ENCODE results near the gene CYP27C1.
"Not testable (repeated sequence)": the region's sequence is repeated elsewhere in the genome, so short reads cannot be mapped to it uniquely, and the experiment has no call there.

DNA sequence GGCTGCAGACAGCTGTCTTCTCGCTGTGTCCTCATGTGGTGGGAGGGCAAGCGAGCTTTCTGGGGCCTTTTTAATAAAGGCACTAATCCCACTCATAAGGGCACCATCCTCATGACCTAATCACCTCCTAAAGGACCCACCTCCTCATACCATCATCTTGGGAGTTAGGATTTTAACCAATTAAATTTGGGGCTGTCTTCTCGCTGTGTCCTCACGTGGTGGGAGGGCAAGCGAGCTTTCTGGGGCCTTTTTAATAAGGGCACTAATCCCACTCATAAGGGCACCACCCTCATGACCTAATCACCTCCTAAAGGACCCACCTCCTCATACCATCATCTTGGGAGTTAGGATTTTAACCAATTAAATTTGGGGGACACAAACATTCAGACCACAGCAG is 7.2 kb upstream of the CYP27C1 start:
- TF ChIP-seq, protein P1, sequence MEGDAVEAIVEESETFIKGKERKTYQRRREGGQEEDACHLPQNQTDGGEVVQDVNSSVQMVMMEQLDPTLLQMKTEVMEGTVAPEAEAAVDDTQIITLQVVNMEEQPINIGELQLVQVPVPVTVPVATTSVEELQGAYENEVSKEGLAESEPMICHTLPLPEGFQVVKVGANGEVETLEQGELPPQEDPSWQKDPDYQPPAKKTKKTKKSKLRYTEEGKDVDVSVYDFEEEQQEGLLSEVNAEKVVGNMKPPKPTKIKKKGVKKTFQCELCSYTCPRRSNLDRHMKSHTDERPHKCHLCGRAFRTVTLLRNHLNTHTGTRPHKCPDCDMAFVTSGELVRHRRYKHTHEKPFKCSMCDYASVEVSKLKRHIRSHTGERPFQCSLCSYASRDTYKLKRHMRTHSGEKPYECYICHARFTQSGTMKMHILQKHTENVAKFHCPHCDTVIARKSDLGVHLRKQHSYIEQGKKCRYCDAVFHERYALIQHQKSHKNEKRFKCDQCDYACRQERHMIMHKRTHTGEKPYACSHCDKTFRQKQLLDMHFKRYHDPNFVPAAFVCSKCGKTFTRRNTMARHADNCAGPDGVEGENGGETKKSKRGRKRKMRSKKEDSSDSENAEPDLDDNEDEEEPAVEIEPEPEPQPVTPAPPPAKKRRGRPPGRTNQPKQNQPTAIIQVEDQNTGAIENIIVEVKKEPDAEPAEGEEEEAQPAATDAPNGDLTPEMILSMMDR (conservative IDR thresholded peaks at IDR 0.05; ENCODE audit: low read depth in 2 of 2) = not testable (repeated sequence)
- not testable (repeated sequence) for TF ChIP-seq CREB1 (CRISPR knock-in tag; IDR thresholded peaks at IDR 0.05; ENCODE audit: low read depth); EZH2 (IDR thresholded peaks at IDR 0.05; ENCODE audit: low read depth, unreplicated experiment); NANOG (IDR thresholded peaks at IDR 0.05; ENCODE audit: borderline replicate concordance); EZH2phosphoT487 (IDR thresholded peaks at IDR 0.05; ENCODE audit: unreplicated experiment); JUNB (IDR thresholded peaks at IDR 0.05; ENCODE audit: unreplicated experiment)
- TF ChIP-seq, protein P2, sequence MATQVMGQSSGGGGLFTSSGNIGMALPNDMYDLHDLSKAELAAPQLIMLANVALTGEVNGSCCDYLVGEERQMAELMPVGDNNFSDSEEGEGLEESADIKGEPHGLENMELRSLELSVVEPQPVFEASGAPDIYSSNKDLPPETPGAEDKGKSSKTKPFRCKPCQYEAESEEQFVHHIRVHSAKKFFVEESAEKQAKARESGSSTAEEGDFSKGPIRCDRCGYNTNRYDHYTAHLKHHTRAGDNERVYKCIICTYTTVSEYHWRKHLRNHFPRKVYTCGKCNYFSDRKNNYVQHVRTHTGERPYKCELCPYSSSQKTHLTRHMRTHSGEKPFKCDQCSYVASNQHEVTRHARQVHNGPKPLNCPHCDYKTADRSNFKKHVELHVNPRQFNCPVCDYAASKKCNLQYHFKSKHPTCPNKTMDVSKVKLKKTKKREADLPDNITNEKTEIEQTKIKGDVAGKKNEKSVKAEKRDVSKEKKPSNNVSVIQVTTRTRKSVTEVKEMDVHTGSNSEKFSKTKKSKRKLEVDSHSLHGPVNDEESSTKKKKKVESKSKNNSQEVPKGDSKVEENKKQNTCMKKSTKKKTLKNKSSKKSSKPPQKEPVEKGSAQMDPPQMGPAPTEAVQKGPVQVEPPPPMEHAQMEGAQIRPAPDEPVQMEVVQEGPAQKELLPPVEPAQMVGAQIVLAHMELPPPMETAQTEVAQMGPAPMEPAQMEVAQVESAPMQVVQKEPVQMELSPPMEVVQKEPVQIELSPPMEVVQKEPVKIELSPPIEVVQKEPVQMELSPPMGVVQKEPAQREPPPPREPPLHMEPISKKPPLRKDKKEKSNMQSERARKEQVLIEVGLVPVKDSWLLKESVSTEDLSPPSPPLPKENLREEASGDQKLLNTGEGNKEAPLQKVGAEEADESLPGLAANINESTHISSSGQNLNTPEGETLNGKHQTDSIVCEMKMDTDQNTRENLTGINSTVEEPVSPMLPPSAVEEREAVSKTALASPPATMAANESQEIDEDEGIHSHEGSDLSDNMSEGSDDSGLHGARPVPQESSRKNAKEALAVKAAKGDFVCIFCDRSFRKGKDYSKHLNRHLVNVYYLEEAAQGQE (IDR thresholded peaks at IDR 0.05; ENCODE audit: unreplicated experiment) = not testable (repeated sequence)

All from GM23338 (cell line).